Thyroid gland (tissue), 4 donors: Measurements from ENCODE around the gene IZUMO1. TPM values are rescaled to one million over a fixed set of nuclear protein-coding genes. Genes with fewer than 3 reads are reported as not detected.

Experiments
- DNase-seq, 2 donors: peaks; one replicate each; pipeline ENCODE4 v3.0.0-alpha.2; 2019
- H3K27ac ChIP-seq, 3 donors: fragments of 200-600 bp; sonication (generic); 1 replicate in 2 of 3; 2 replicates in 1 of 3; pipeline ENCODE4 v1.5.1; 2016 to 2019; ENCODE audit warnings: mild to moderate bottlenecking in 1 of 3, moderate library complexity in 1 of 3
- H3K27me3 ChIP-seq: fragments of 200-600 bp; sonication (generic); one replicate; pipeline ENCODE4 v1.5.1; 2019
- H3K36me3 ChIP-seq, 2 donors: fragments of 200-600 bp; sonication (generic); one replicate each; pipeline ENCODE4 v1.5.1; 2016 to 2019
- H3K4me1 ChIP-seq, 2 donors: fragments of 200-600 bp; sonication (generic); one replicate each; pipeline ENCODE4 v1.5.1; 2017 to 2019
- H3K4me3 ChIP-seq, 3 donors: fragments of 200-600 bp; sonication (generic); replicated peaks in 1 of 3; 1 replicate in 2 of 3; 2 replicates in 1 of 3; pipeline ENCODE4 v1.5.1; 2016; ENCODE audit warnings: mild to moderate bottlenecking in 1 of 3
- H3K9me3 ChIP-seq: fragments of 200-600 bp; sonication (generic); one replicate; pipeline ENCODE4 v1.5.1; 2017
- CTCF ChIP-seq, 6 experiments: fragments of 200-600 bp in 3 of 6; fragments of 450-650 bp in 3 of 6; sonication (generic) in 3 of 6; IDR thresholded peaks; one replicate each; pipeline ENCODE4 v1.5.1; 2016 to 2019; ENCODE audit warnings: antibody characterized with exemption in 6 of 6, mild to moderate bottlenecking in 2 of 6, inconsistent platforms in 1 of 6, moderate library complexity in 1 of 6
- POLR2A ChIP-seq, 2 donors: fragments of 450-650 bp; IDR thresholded peaks; one replicate each; pipeline ENCODE4 v1.6.1; 2017; ENCODE audit warnings: antibody characterized with exemption in 2 of 2, mild to moderate bottlenecking in 2 of 2, moderate library complexity in 1 of 2
- WGBS, 2 donors: methylation state at CpG; one replicate each; pipeline ENCODE4 v1.1.5; 2017; 5-methylcytosine and 5-hydroxymethylcytosine counted together
- intact Hi-C: fragments of 100-400 bp; cut with DNase I; formaldehyde crosslinking; loops from one replicate; pipeline ENCODE4 v1.15.1; 2023
- total RNA-seq, 4 donors: library from RNA; depleted of rRNA; stranded (reverse); fragments of >200 nt; gene quantifications; one replicate each; pipeline ENCODE4 v1.2.3, GENCODE V29; 2016

The IZUMO1 gene
- total RNA-seq, 4 donors from 2014 or later: 1.1 TPM; not detected in 2

DNA sequence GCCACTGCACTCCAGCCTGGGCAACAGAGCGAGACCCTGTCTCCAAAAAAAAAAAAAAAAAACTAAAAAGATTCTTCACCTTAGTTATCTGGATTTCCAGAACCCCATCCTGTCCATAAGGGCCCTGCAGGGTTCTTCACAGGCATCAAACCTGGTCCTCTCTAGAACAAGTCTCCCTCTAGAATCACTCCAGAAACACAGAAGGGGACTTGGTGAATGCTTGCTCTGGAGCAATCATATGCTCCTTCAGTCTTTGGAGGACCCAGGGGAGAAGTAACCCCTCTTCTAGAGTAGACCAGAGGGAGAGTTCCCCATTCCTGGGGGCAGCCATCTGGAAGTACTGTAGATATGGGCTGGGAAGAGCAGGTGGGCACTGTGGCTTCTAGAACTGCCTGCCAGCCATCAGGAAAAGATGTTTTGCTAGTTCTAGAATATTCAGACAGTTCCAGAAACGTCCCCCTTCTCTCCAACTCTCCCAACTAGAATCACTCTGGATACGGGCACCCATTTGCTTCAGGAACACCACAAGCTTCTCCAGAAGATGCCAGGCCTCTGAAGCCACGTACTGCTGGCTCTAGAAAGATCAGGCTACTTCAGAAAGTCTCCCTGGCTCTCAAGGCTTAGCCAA lies 3.0 kb upstream of the IZUMO1 start:
- intact Hi-C loops: no loop called here
- H3K4me1 ChIP-seq: peaks cover 15 to 29% of the 10 kb centered on the region in 2 donors
- no peaks in the 10 kb centered on the region for H3K27me3 ChIP-seq
- no peak for DNase-seq
- no peaks in the 10 kb centered on the region for H3K36me3 ChIP-seq
- no peaks in the 10 kb centered on the region for H3K9me3 ChIP-seq
- no peak overlapping the region for H3K27ac ChIP-seq
- TF ChIP-seq POLR2A (IDR thresholded peaks at IDR 0.05): no peak
- no peak for TF ChIP-seq CTCF (IDR thresholded peaks at IDR 0.05)
- no peak overlapping the region for H3K4me3 ChIP-seq
- WGBS, 2 donors: 83 to 88% methylated on average over 3 to 4 of the region's 4 CpGs

- intact Hi-C loops: no loop called here
- no peaks in the 10 kb centered on the region for H3K9me3 ChIP-seq
- no peak for DNase-seq
- 67 to 79% methylated on average over 8 of the region's 8 CpGs for WGBS, 2 donors
- no peaks in the 10 kb centered on the region for H3K36me3 ChIP-seq
- H3K27me3 ChIP-seq: no peaks in the 10 kb centered on the region
- TF ChIP-seq CTCF (IDR thresholded peaks at IDR 0.05) (no peak), POLR2A (IDR thresholded peaks at IDR 0.05) (no peak)
- no peak overlapping the region for H3K27ac ChIP-seq
- no peak overlapping the region for H3K4me3 ChIP-seq
- H3K4me1 ChIP-seq: peaks cover 10 to 20% of the 10 kb centered on the region in 2 donors
Observed at GRCh38 chr19:48746110-48746509, 599 bp downstream of the IZUMO1 start.

GRCh38 chr19:48745208-48745995 lies 1.3 kb downstream of the IZUMO1 start:
- Histone ChIP-seq H3K9me3 (no peaks in the 10 kb centered on the region), H3K4me3 (no peak overlapping the region), H3K27ac (no peak overlapping the region), H3K36me3 (no peaks in the 10 kb centered on the region), H3K4me1 (peaks cover 10 to 21% of the 10 kb centered on the region in 2 donors), H3K27me3 (no peaks in the 10 kb centered on the region)
- peak; percentile 46 to 56 for DNase-seq
- 22 to 28% methylated on average over 33 of the region's 33 CpGs for WGBS, 2 donors
- TF ChIP-seq CTCF (IDR thresholded peaks at IDR 0.05) (no peak), POLR2A (IDR thresholded peaks at IDR 0.05) (no peak)
- intact Hi-C loops: no loop called here

GRCh38 chr19:48742096-48742495 lies 4.6 kb downstream of the IZUMO1 start:
- no peaks in the 10 kb centered on the region for H3K36me3 ChIP-seq
- H3K27ac ChIP-seq: peak overlapping the region in 2 of 3 donors; percentile 48 to 62
- no peaks in the 10 kb centered on the region for H3K27me3 ChIP-seq
- no peak overlapping the region for H3K4me3 ChIP-seq
- 88 to 98% methylated on average over 11 of the region's 11 CpGs for WGBS, 2 donors
- peaks cover 5 to 20% of the 10 kb centered on the region in 2 donors for H3K4me1 ChIP-seq
- intact Hi-C loops: no loop called here
- no peak for TF ChIP-seq POLR2A (IDR thresholded peaks at IDR 0.05)
- TF ChIP-seq CTCF (IDR thresholded peaks at IDR 0.05): no peak
- no peak for DNase-seq
- no peaks in the 10 kb centered on the region for H3K9me3 ChIP-seq
